H1 (cell line): Measurements from ENCODE around the gene INPP5A. TPM values are rescaled to one million over a fixed set of nuclear protein-coding genes. Genes with fewer than 3 reads are reported as not detected.

Experiments
- CTCF ChIA-PET: fragments of 300-600 bp; sonication (Branson Sonifier 250); formaldehyde crosslinking; loops from one replicate; lab custom pipeline; 2021; ENCODE audit not compliant: partially characterized antibody; lab: Charles Lee
- POLR2A ChIA-PET: fragments of 300-600 bp; sonication (Branson Sonifier 250); formaldehyde crosslinking; loops from one replicate; lab custom pipeline; 2021; ENCODE audit warnings: inconsistent platforms; ENCODE audit not compliant: partially characterized antibody; lab: Charles Lee
- DNase-seq, 2 experiments: peaks; one replicate each; pipeline versions ENCODE4 v3.0.0 to v3.0.0-alpha.2; 2010 to 2022; ENCODE audit warnings: low spot score in 2 of 2, low read depth in 1 of 2, mixed read lengths in 1 of 2
- FAIRE-seq: peaks from 2 replicates; lab custom pipeline; 2011; peaks lifted over from hg19 to GRCh38; lab: Jason Lieb, UNC
- H2AFZ ChIP-seq: 2 replicates; pipeline ENCODE4 v1.8.1; 2012; ENCODE audit warnings: low read length, inconsistent platforms
- H2AK5ac ChIP-seq: 2 replicates; pipeline ENCODE4 v1.6.1; 2013; ENCODE audit warnings: low read depth, low read length
- H2BK120ac ChIP-seq: replicated peaks from 2 replicates; pipeline ENCODE3; 2013; ENCODE audit warnings: low read depth, low read length, inconsistent platforms
- H2BK12ac ChIP-seq: 2 replicates; pipeline ENCODE4 v1.6.1; 2013; ENCODE audit warnings: low read depth, low read length
- H2BK15ac ChIP-seq: 2 replicates; pipeline ENCODE4 v1.6.1; 2013; ENCODE audit warnings: low read length
- H2BK20ac ChIP-seq: 2 replicates; pipeline ENCODE4 v1.6.1; 2013; ENCODE audit warnings: low read length
- H2BK5ac ChIP-seq: 2 replicates; pipeline ENCODE4 v1.6.1; 2013; ENCODE audit warnings: low read depth, low read length
- H3K14ac ChIP-seq: 2 replicates; pipeline ENCODE4 v1.6.1; 2013; ENCODE audit warnings: inconsistent platforms; ENCODE audit not compliant: insufficient read length
- H3K18ac ChIP-seq: 2 replicates; pipeline ENCODE4 v1.6.1; 2013; ENCODE audit warnings: low read length; ENCODE audit errors: extremely low read depth
- H3K23ac ChIP-seq: 2 replicates; pipeline ENCODE4 v1.6.1; 2013; ENCODE audit warnings: inconsistent platforms; ENCODE audit not compliant: insufficient read length
- H3K23me2 ChIP-seq: 2 replicates; pipeline ENCODE4 v1.6.1; 2013; ENCODE audit warnings: low read depth, low read length
- H3K27ac ChIP-seq: 2 replicates; pipeline ENCODE4 v1.6.1; 2011; ENCODE audit warnings: low read depth, low read length, inconsistent platforms
- H3K27me3 ChIP-seq, 4 experiments: replicated peaks in 1 of 4; 1 replicate in 1 of 4; 2 replicates in 3 of 4; pipeline versions ENCODE4 v1.6.1 to v1.8.1; 2011 to 2013; ENCODE audit warnings: low read length in 3 of 4, mild to moderate bottlenecking in 3 of 4, inconsistent platforms in 2 of 4, mixed read lengths in 2 of 4, moderate library complexity in 1 of 4; ENCODE audit not compliant: control insufficient read depth in 3 of 4, insufficient read depth in 3 of 4; ENCODE audit errors: extremely low read depth in 1 of 4
- H3K36me3 ChIP-seq, 4 experiments: 2 replicates each; pipeline versions ENCODE4 v1.6.1 to v1.8.1; 2011 to 2013; ENCODE audit warnings: mild to moderate bottlenecking in 4 of 4, low read length in 3 of 4, moderate library complexity in 2 of 4, control low read depth in 1 of 4, inconsistent platforms in 1 of 4; ENCODE audit not compliant: insufficient read depth in 4 of 4, control insufficient read depth in 2 of 4
- H3K4ac ChIP-seq: replicated peaks from 2 replicates; pipeline ENCODE3; 2013; ENCODE audit warnings: low read length, low read depth, mixed read lengths, inconsistent platforms; ENCODE audit not compliant: insufficient read length
- H3K4me1 ChIP-seq, 4 experiments: replicated peaks in 1 of 4; 1 replicate in 1 of 4; 2 replicates in 3 of 4; pipeline versions ENCODE4 v1.6.1 to v1.8.1; 2011 to 2013; ENCODE audit warnings: low read length in 3 of 4, inconsistent platforms in 2 of 4, mixed read lengths in 1 of 4; ENCODE audit not compliant: insufficient read depth in 4 of 4, control insufficient read depth in 3 of 4
- H3K4me2 ChIP-seq, 2 experiments: 2 replicates each; pipeline versions ENCODE4 v1.6.1 to v1.8.1; 2011 to 2013; ENCODE audit warnings: low read depth in 2 of 2, low read length in 2 of 2, control low read depth in 1 of 2, inconsistent platforms in 1 of 2, mild to moderate bottlenecking in 1 of 2; ENCODE audit not compliant: insufficient read depth in 1 of 2
- H3K4me3 ChIP-seq, 4 experiments: fragments of 200-600, 300-600 bp in 1 of 4; sonication (generic), shearing (Covaris generic), sonication (Bioruptor Twin) in 1 of 4; 2 replicates each; pipeline versions ENCODE4 v1.5.1 to v1.8.1; 2011 to 2016; ENCODE audit warnings: low read length in 4 of 4, low read depth in 3 of 4, control low read depth in 2 of 4, inconsistent platforms in 2 of 4, mild to moderate bottlenecking in 2 of 4, mixed read lengths in 1 of 4, moderate library complexity in 1 of 4; ENCODE audit not compliant: insufficient read depth in 2 of 4; ENCODE audit errors: extremely low read depth in 1 of 4
- H3K56ac ChIP-seq: replicated peaks from 2 replicates; pipeline ENCODE3; 2013; ENCODE audit warnings: low read depth, mild to moderate bottlenecking, mixed read lengths, low read length, inconsistent platforms; ENCODE audit not compliant: insufficient read length
- H3K79me1 ChIP-seq: 2 replicates; pipeline ENCODE4 v1.6.1; 2013; ENCODE audit warnings: low read depth, low read length, control low read depth
- H3K79me2 ChIP-seq, 2 experiments: 2 replicates each; pipeline versions ENCODE4 v1.6.1 to v1.8.1; 2012 to 2013; ENCODE audit warnings: low read length in 2 of 2, mild to moderate bottlenecking in 2 of 2, inconsistent platforms in 1 of 2; ENCODE audit not compliant: insufficient read depth in 2 of 2, control insufficient read depth in 1 of 2
- H3K9ac ChIP-seq, 4 experiments: replicated peaks in 1 of 4; 1 replicate in 1 of 4; 2 replicates in 3 of 4; pipeline versions ENCODE4 v1.6.1 to v1.8.1; 2011 to 2013; ENCODE audit warnings: low read depth in 3 of 4, low read length in 3 of 4, control low read depth in 2 of 4, mild to moderate bottlenecking in 2 of 4, moderate library complexity in 2 of 4, inconsistent platforms in 1 of 4; ENCODE audit errors: extremely low read depth in 1 of 4
- H3K9me3 ChIP-seq, 2 experiments: 2 replicates each; pipeline versions ENCODE4 v1.6.1 to v1.8.1; 2012 to 2013; ENCODE audit warnings: mild to moderate bottlenecking in 2 of 2, moderate library complexity in 2 of 2, control low read depth in 1 of 2, inconsistent platforms in 1 of 2, low read depth in 1 of 2, low read length in 1 of 2, mixed read lengths in 1 of 2; ENCODE audit not compliant: insufficient read depth in 2 of 2
- H4K20me1 ChIP-seq, 2 experiments: replicated peaks in 1 of 2; 2 replicates each; pipeline versions ENCODE3 to v1.8.1; 2011 to 2013; ENCODE audit warnings: inconsistent platforms in 2 of 2, low read length in 2 of 2, mild to moderate bottlenecking in 1 of 2; ENCODE audit not compliant: insufficient read depth in 2 of 2, control insufficient read depth in 1 of 2
- H4K5ac ChIP-seq: 2 replicates; pipeline ENCODE4 v1.6.1; 2013; ENCODE audit warnings: low read length, low read depth, mixed read lengths, inconsistent platforms; ENCODE audit not compliant: insufficient read length
- H4K8ac ChIP-seq: 2 replicates; pipeline ENCODE4 v1.8.0; 2013; ENCODE audit warnings: mild to moderate bottlenecking, moderate library complexity, low read length, inconsistent platforms; ENCODE audit not compliant: insufficient read depth; ENCODE audit errors: extremely low read depth
- H4K91ac ChIP-seq: replicated peaks from 2 replicates; pipeline ENCODE3; 2013; ENCODE audit warnings: low read length, mixed read lengths, inconsistent platforms; ENCODE audit not compliant: insufficient read length
- BCL11A ChIP-seq, 2 experiments: IDR thresholded peaks; one replicate each; pipeline ENCODE4 v1.6.1; 2011; ENCODE audit warnings: low read depth in 2 of 2, low read length in 2 of 2, mild to moderate bottlenecking in 2 of 2
- BRCA1 ChIP-seq: IDR thresholded peaks from 2 replicates; pipeline ENCODE4 v1.6.1; 2012; ENCODE audit warnings: low read depth, low read length, improper control_type of control experiment
- CHD2 ChIP-seq: IDR thresholded peaks from 2 replicates; pipeline ENCODE4 v1.6.1; 2012; ENCODE audit warnings: low read length, improper control_type of control experiment
- CTBP2 ChIP-seq: IDR thresholded peaks from 2 replicates; pipeline ENCODE4 v1.7.0; 2011; ENCODE audit warnings: borderline replicate concordance, mild to moderate bottlenecking, moderate library complexity, mixed read lengths, low read length; ENCODE audit not compliant: insufficient read depth, insufficient read length
- SIRT6 ChIP-seq: IDR thresholded peaks from one replicate; pipeline ENCODE4 v1.7.1; 2012; ENCODE audit warnings: low read length, inconsistent platforms
- SUZ12 ChIP-seq: fragments of 200-600 bp; sonication (generic); IDR thresholded peaks from 2 replicates; pipeline ENCODE4 v1.6.1; 2012; ENCODE audit warnings: mild to moderate bottlenecking, inconsistent platforms, low read length, moderate library complexity, mixed read lengths
- TAF7 ChIP-seq: optimal IDR thresholded peaks from 2 replicates; pipeline ENCODE3; 2011; ENCODE audit warnings: low read depth, mild to moderate bottlenecking, inconsistent platforms, low read length, moderate library complexity, borderline replicate concordance
- TEAD4 ChIP-seq: IDR thresholded peaks from 2 replicates; pipeline ENCODE4 v1.6.1; 2012; ENCODE audit warnings: low read depth, low read length, inconsistent platforms, mixed read lengths
- WGBS, 2 experiments: shearing (Covaris generic) in 1 of 2; methylation state at CpG; one replicate each; pipeline versions ENCODE4 v1.1.6 to v1.1.7; 2013 to 2015; ENCODE audit warnings: low lambda C conversion rate in 2 of 2, mixed read lengths in 2 of 2, inconsistent platforms in 1 of 2, low coverage in 1 of 2, missing lambda C conversion rate in 1 of 2; ENCODE audit not compliant: insufficient replicate concordance in 2 of 2, insufficient coverage in 1 of 2, insufficient read length in 1 of 2; ENCODE audit errors: extremely low coverage in 1 of 2, missing lambda C conversion rate in 1 of 2; 5-methylcytosine and 5-hydroxymethylcytosine counted together
- polyA plus RNA-seq, 7 experiments: library from polyadenylated mRNA; depleted of rRNA in 3 of 7; stranded (reverse) in 5 of 7; unstranded in 2 of 7; fragments of >200 nt in 5 of 7; fragments of 200-250 nt in 2 of 7; gene quantifications; 1 replicate in 5 of 7; 2 replicates in 1 of 7; 4 replicates in 1 of 7; pipeline versions ENCODE4 v1.2.1 to v1.2.3, GENCODE V29; 2011 to 2013; ENCODE audit warnings: missing spikeins in 2 of 7, mixed read lengths in 2 of 7
- total RNA-seq: library from RNA; stranded (reverse); fragmentation: NEBNext Ultra II Directional; extraction: Animal tissue kit (Norgen Biotek cat#: 25700); gene quantifications from 2 replicates; pipeline ENCODE4 v1.2.1, GENCODE V29; 2021

The INPP5A gene
- total and polyA plus RNA-seq, 2 of the 8 experiments (the other 6 are each of a cell fraction or from before 2014, with no cell fraction given) = 19.7 to 27.5 TPM

- Histone ChIP-seq H3K4me1 (peaks cover 0 to 4% (median 2%) of the 10 kb centered on the region in 4 experiments; a peak in 5 of 7 replicates), H4K5ac (no peak overlapping the region), H3K36me3 (no peaks in the 10 kb centered on the region), H2BK12ac (no peak overlapping the region), H4K91ac (no peak overlapping the region), H3K4ac (no peak overlapping the region), H3K23me2 (no peaks in the 10 kb centered on the region), H3K56ac (no peak overlapping the region), H3K18ac (no peak overlapping the region), H2BK20ac (no peak overlapping the region), H3K79me1 (peaks cover 3% of the 10 kb centered on the region; the same call in 1 of the 2 replicates), H2BK120ac (no peak overlapping the region), H2AK5ac (no peak overlapping the region), H3K14ac (no peak overlapping the region), H3K23ac (no peak overlapping the region), H3K27me3 (no peaks in the 10 kb centered on the region), H3K4me3 (no peak overlapping the region), H4K20me1 (peaks cover 2 to 7% of the 10 kb centered on the region in 2 experiments), H2AFZ (no peak overlapping the region), H2BK5ac (no peak overlapping the region), H3K79me2 (no peaks in the 10 kb centered on the region), H2BK15ac (no peak overlapping the region), H3K9me3 (no peaks in the 10 kb centered on the region), H3K27ac (no peak overlapping the region), H3K4me2 (no peak overlapping the region), H4K8ac (no peak overlapping the region), H3K9ac (no peak overlapping the region)
- ChIA-PET POLR2A (no interaction called here), CTCF (interaction anchor here (0.7 to 1.2 kb wide), 3 partner anchors 21 to 108 kb away, joined by 3 to 5 read pairs (median 3); no protein-coding TSS in a partner anchor)
- 82% methylated on average over 5 of the region's 5 CpGs; no CpG with 5 or more reads in 1 of the 2 experiments for WGBS, 2 experiments
- no peak for FAIRE-seq
- DNase-seq = no peak
- TF ChIP-seq CHD2 = no peak
- no peak for TF ChIP-seq TEAD4
- no peak for TF ChIP-seq TAF7
- TF ChIP-seq CTBP2 = no peak
- TF ChIP-seq SUZ12 = no peak
- no peak for TF ChIP-seq BRCA1
- TF ChIP-seq SIRT6 = no peak
- no peak for TF ChIP-seq BCL11A (IDR thresholded peaks at IDR 0.05; ENCODE audit: low read depth in 2 of 2, low read length in 2 of 2)
Measured at GRCh38 chr10:132630156-132630555, 92.6 kb downstream of the INPP5A start.
